Muscle of leg (tissue), 11 donors: Measurements from ENCODE around the gene VDAC2. TPM values are rescaled to one million over a fixed set of nuclear protein-coding genes. Genes with fewer than 3 reads are reported as not detected.

Source experiments
- DNase-seq: peaks from one replicate; pipeline ENCODE4 v3.0.0; 2013
- H3K27ac ChIP-seq: one replicate; pipeline ENCODE4 v1.5.1; 2013; ENCODE audit warnings: mild to moderate bottlenecking, low read length, control low read depth
- H3K27me3 ChIP-seq: one replicate; pipeline ENCODE4 v1.6.1; 2013; ENCODE audit warnings: low read length; ENCODE audit not compliant: control insufficient read depth, insufficient read depth
- H3K36me3 ChIP-seq: one replicate; pipeline ENCODE4 v1.6.1; 2013; ENCODE audit warnings: low read length; ENCODE audit not compliant: control insufficient read depth, insufficient read depth
- H3K4me1 ChIP-seq: one replicate; pipeline ENCODE4 v1.6.1; 2013; ENCODE audit warnings: low read length; ENCODE audit not compliant: control insufficient read depth, insufficient read depth
- H3K4me3 ChIP-seq: one replicate; pipeline ENCODE4 v1.5.1; 2013; ENCODE audit warnings: low read length, control low read depth
- H3K9me3 ChIP-seq: replicated peaks from 2 replicates; pipeline ENCODE4 v1.6.1; 2013; ENCODE audit warnings: low read depth, low read length; ENCODE audit not compliant: control insufficient read depth
- WGBS: methylation state at CpG from one replicate; pipeline ENCODE4 v1.1.5; 2013; ENCODE audit warnings: missing lambda C conversion rate; ENCODE audit not compliant: insufficient coverage; 5-methylcytosine and 5-hydroxymethylcytosine counted together
- polyA plus RNA-seq, 8 donors: library from polyadenylated mRNA; unstranded; fragments of 120-200 nt; gene quantifications; one replicate each; pipeline versions ENCODE4 v1.2.1 to v1.2.3, GENCODE V29; 2013; ENCODE audit warnings: inconsistent platforms in 1 of 8, low replicate concordance in 1 of 8; ENCODE audit not compliant: insufficient read length in 8 of 8, insufficient read depth in 1 of 8
- total RNA-seq: library from RNA; stranded (reverse); fragments of 120-200 nt; gene quantifications from one replicate; pipeline ENCODE4 v1.2.4, GENCODE V29; 2013

VDAC2 gene
- total and polyA plus RNA-seq, 9 donors = 186 to 334 (median 264) TPM

DNA sequence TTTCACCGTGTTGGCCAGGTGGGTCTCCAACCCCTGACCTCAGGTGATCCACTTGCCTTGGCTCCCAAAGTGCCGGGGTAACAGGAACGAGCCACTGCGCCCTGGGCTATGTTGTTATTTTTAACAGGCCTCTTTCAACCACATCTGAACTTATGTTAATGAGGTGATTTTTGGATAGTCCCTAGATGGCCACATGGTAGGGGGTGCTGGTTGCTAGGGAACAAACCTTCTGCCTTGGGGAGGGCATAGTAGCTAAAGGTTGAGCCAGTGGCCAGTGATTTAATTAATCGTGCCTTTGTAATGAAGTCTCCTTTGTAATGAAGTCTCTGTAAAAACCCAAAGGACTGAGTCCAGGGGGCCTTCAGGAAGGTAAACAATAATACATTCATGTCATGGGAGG is 16.1 kb downstream of the VDAC2 start:
- Histone ChIP-seq H3K4me1 (peaks cover 14% of the 10 kb centered on the region), H3K27me3 (no peaks in the 10 kb centered on the region), H3K4me3 (no peak overlapping the region), H3K27ac (no peak overlapping the region), H3K36me3 (peaks cover 65% of the 10 kb centered on the region), H3K9me3 (no peaks in the 10 kb centered on the region)
- no peak for DNase-seq
- WGBS = 89% methylated on average over 1 of the region's 5 CpGs

DNA sequence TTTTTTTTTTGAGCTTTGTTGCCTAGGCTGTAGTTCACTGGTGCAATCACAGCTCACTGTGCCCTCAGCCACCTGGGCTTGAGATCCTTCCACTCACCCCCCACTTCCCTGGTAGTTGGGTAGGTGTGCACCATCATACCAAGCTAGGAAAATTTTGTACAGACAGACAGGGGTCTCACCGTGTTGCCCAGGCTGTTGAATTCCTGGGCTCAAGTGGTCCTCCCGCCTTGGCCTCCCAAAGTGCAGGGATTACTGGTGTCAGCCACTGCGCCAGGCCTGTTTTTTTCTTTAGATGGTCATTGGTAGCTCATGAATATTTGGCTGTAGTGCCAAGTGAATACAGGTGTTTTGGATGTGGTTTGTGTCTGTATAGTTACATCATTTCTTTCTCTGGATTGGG is 17.7 kb downstream of the VDAC2 start:
- Histone ChIP-seq H3K27me3 (no peaks in the 10 kb centered on the region), H3K27ac (no peak overlapping the region), H3K36me3 (peaks cover 67% of the 10 kb centered on the region), H3K4me3 (no peak overlapping the region), H3K9me3 (no peaks in the 10 kb centered on the region), H3K4me1 (peaks cover 14% of the 10 kb centered on the region)
- 89% methylated on average over 3 of the region's 3 CpGs for WGBS
- no peak for DNase-seq

- no peak overlapping the region for H3K4me3 ChIP-seq
- peaks cover 18% of the 10 kb centered on the region for H3K4me1 ChIP-seq
- H3K27ac ChIP-seq = no peak overlapping the region
- H3K27me3 ChIP-seq = no peaks in the 10 kb centered on the region
- no peaks in the 10 kb centered on the region for H3K9me3 ChIP-seq
- peaks cover 61% of the 10 kb centered on the region for H3K36me3 ChIP-seq
- DNase-seq = no peak
- WGBS = 43% methylated on average over 1 of the region's 4 CpGs
Measured at GRCh38 chr10:75228834-75229233, 18.2 kb downstream of the VDAC2 start.

GRCh38 chr10:75229971-75230370 is 19.4 kb downstream of the VDAC2 start:
- no peak overlapping the region for H3K27ac ChIP-seq
- no CpG with 5 or more reads among the region's 3 CpGs for WGBS

GRCh38 chr10:75230600-75231038 is 20.0 kb downstream of the VDAC2 start:
- peak; percentile 87 for DNase-seq
- H3K4me3 ChIP-seq = no peak overlapping the region
- 0% methylated on average over 1 of the region's 5 CpGs for WGBS
- peaks cover 51% of the 10 kb centered on the region for H3K36me3 ChIP-seq
- H3K4me1 ChIP-seq = peaks cover 31% of the 10 kb centered on the region
- H3K27me3 ChIP-seq = no peaks in the 10 kb centered on the region
- no peak overlapping the region for H3K27ac ChIP-seq
- H3K9me3 ChIP-seq = no peaks in the 10 kb centered on the region

More at GRCh38 chr10:75229971-75230370, 19.4 kb downstream of the VDAC2 start:
- Histone ChIP-seq H3K4me1 (peaks cover 28% of the 10 kb centered on the region), H3K27me3 (no peaks in the 10 kb centered on the region), H3K9me3 (no peaks in the 10 kb centered on the region), H3K36me3 (peaks cover 53% of the 10 kb centered on the region), H3K4me3 (no peak overlapping the region)
- DNase-seq = no peak

DNA sequence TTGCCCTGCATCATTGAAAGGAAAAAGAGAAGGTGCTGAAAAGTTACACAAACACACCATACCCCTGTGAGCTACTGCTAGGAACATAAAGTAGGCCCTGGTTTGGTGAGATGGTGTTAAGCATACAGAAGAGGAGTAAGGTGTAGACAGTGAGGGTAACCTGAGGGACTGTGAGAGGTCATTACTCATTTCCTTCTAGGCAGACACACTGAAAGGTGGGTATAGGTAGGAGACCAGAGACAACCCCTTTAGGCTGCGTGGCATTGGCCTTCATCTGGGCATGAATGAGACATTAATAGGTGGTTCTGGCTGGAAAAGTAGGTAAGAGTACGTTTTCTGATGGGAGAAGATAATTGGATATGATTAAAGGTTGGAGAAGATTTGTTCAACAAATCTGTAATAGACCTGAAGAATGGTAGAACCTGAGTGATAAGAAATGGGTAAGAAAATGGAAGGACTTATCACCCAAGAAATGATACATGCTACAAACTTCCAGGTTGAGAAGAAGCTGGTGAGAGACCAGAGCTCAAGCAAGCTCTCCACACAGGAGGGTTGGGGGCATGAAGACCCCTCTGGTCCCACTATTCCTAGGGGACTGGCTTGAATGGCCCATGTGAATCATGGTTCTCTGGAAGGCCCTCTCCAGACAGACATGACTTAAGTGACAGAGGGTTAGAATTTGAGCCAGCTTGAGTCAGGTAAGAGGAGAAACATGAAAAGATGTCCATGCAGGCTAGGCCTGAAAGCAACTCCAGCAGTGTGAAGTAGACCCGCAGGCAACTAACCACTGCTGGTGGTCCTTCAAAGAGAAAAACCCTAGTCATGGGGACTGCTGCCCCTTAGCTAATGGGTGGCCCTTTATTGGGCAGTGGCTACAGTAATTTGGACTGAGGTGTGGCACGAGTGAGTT is 21.3 kb downstream of the VDAC2 start:
- peaks cover 20% of the 10 kb centered on the region for H3K4me1 ChIP-seq
- peaks cover 38% of the 10 kb centered on the region for H3K36me3 ChIP-seq
- H3K4me3 ChIP-seq = no peak overlapping the region
- no peaks in the 10 kb centered on the region for H3K27me3 ChIP-seq
- no peak overlapping the region for H3K27ac ChIP-seq
- 100% methylated on average over 2 of the region's 4 CpGs for WGBS
- no peaks in the 10 kb centered on the region for H3K9me3 ChIP-seq
- DNase-seq = no peak

DNA sequence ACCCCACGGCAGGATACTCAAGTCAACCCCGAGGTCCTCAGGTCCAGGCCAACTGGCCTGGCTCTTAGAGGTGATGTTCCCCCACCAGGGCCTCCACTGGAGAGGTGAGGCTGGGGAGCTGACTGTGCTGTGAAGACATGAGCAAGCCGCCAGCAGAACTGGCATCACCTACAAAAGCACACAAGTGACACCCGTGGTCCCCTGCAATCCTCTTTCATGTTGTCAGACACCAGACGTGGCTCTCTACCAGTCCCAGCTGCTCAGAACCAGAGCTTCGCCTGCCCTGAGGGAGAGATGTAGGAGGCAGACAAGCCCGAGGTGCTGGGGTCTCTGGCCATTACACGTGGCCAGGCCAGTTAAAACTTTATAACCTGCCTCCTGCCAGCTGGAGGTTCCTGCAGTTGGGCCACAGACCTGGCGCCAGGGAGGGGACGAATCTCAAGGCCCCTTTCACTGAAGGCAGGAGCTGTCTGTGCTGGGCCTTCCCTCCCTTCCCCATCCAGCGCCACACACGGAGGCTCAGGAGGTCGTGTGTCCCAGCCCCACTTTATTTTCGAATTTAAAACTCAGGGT is 22.9 kb downstream of the VDAC2 start:
- WGBS = 33% methylated on average over 9 of the region's 14 CpGs
- no peaks in the 10 kb centered on the region for H3K9me3 ChIP-seq
- peaks cover 27% of the 10 kb centered on the region for H3K36me3 ChIP-seq
- H3K27me3 ChIP-seq = no peaks in the 10 kb centered on the region
- DNase-seq = peak; percentile 28
- peak overlapping the region; percentile 71 for H3K27ac ChIP-seq
- H3K4me3 ChIP-seq = peak overlapping the region; percentile 63
- peaks cover 20% of the 10 kb centered on the region for H3K4me1 ChIP-seq

- Histone ChIP-seq H3K36me3 (peaks cover 23% of the 10 kb centered on the region), H3K4me3 (peak overlapping the region; percentile 63), H3K27me3 (no peaks in the 10 kb centered on the region), H3K9me3 (no peaks in the 10 kb centered on the region), H3K4me1 (peaks cover 20% of the 10 kb centered on the region), H3K27ac (peak overlapping the region; percentile 71)
- 4% methylated on average over 43 of the region's 48 CpGs for WGBS
- peak; percentile 78 for DNase-seq
Measured at GRCh38 chr10:75234017-75234682, 23.6 kb downstream of the VDAC2 start.

DNA sequence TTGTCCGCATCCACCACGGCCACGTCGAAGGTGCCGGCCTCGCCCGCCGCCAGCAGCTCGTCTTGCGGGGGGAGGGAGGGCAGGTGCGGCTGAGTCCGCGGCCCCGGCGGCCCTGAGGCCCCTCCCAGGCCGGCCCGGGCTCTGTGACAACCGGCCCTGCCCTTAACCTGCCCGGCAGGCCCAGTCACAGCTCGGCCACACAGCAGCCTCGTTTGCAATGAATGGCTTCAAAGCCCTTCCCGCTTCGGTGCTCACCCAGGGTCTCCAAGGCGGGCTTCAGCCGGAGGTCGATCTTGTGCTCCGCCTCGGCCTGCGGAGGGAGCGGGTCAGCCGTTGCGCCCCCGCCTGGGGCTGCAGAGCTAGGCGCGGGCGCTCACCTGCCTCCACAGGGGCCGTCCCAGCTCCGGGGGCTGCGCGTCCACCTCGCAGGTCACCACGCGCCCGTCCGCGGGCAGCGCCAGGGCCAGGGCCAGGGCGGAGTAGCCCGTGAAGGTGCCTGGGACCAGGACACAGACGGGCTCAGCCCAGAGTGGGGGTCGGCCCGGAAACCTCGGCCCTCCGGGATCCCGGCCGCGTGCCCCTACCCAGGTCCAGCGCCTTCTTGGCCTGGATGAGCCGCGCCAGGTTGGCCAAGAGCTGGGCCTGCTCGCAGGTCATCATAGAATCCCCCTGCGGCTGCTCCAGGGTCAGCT is 24.2 kb downstream of the VDAC2 start:
- no peaks in the 10 kb centered on the region for H3K27me3 ChIP-seq
- under 1% methylated on average over 62 of the region's 62 CpGs for WGBS
- H3K4me3 ChIP-seq = peak overlapping the region; percentile 63
- H3K9me3 ChIP-seq = no peaks in the 10 kb centered on the region
- peak; percentile 35 for DNase-seq
- peaks cover 20% of the 10 kb centered on the region for H3K4me1 ChIP-seq
- H3K27ac ChIP-seq = peak overlapping the region; percentile 42
- peaks cover 21% of the 10 kb centered on the region for H3K36me3 ChIP-seq
